Amygdala (tissue), 56 donors: Measurements from ENCODE around the gene SNX8.
"Not testable (repeated sequence)": the region's sequence is repeated elsewhere in the genome, so short reads cannot be mapped to it uniquely, and the experiment has no call there.

ENCODE experiments used
- DNase-seq, 56 donors: peaks; one replicate each; lab custom pipeline; 2025; lab: John Stamatoyannopoulos, UW

Gene SNX8

GRCh38 chr7:2330493-2330892 is 16.3 kb upstream of the SNX8 start:
- no peak for DNase-seq

DNA sequence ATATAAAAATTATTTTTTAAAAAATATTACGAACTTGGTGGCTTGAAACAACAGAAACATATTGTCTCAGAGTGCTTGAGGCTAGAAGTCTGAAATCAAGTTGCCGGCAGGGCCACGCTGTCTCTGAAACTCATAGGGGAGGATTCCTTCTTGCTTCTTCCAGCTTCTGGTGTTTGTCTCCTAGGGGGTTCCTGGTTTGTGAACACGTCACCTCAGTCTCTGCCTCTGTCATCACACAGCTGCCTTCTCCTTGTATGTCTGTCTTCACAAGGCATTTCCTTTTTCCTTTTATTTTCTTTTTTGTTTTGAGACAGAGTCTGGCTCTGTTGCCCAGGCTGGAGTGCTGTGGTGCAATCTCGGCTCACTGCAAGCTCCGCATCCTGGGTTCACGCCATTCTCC is 12.7 kb upstream of the SNX8 start:
- no peak for DNase-seq

DNA sequence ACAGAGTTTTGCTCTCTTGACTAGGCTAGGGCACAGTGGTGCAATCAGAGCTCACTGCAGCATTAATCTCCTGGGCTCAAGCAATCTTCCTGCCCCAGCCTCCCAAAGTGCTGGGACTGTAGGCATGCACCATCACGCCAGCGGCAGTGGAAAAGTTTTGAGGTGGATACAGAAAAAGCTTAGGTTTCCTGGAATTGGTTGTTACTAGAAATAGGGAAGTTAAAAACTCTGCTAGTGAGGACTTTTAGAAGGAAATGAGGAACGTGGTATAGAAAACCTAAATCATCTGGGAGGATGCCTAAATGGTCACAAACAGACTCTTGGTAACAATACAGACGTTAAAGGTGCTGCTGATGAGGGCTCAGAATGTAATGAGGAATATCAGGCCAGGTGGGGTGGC is 10.9 kb upstream of the SNX8 start:
- DNase-seq: no peak

GRCh38 chr7:2321020-2321419 is 6.8 kb upstream of the SNX8 start:
- peak in 6 of 56 donors; percentile 1 to 19 (median 6) for DNase-seq

- DNase-seq: no peak
These were observed 3.5 kb upstream of the SNX8 start for GRCh38 chr7:2317556-2318293.

DNA sequence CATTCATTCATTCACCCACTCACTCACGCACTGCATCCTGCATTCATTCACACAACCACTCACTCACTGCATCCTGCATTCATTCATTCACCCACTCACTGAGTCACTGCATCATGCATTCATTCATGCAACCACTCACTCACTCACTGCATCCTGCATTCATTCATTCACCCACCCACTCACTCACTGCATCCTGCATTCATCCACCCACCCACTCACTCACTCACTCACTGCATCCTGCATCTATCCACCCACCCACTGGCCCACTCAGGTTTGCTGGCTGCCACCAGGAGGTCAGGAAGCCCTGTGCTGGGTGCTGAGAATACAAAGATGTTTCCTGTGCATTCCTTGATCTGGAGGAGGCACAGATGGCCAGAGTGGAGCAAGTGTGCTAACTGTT is 2.3 kb upstream of the SNX8 start:
- DNase-seq: no peak

GRCh38 chr7:2315787-2316186 is 1.5 kb upstream of the SNX8 start:
- no peak for DNase-seq

- DNase-seq: not testable (repeated sequence)
These were observed 802 bp upstream of the SNX8 start for GRCh38 chr7:2314956-2315530.

GRCh38 chr7:2313450-2314208 is 612 bp downstream of the SNX8 start:
- peak in 9 of 56 donors; percentile 12 to 59 (median 36) for DNase-seq

- no peak for DNase-seq
These were observed 1.8 kb downstream of the SNX8 start for GRCh38 chr7:2312267-2312929.

DNA sequence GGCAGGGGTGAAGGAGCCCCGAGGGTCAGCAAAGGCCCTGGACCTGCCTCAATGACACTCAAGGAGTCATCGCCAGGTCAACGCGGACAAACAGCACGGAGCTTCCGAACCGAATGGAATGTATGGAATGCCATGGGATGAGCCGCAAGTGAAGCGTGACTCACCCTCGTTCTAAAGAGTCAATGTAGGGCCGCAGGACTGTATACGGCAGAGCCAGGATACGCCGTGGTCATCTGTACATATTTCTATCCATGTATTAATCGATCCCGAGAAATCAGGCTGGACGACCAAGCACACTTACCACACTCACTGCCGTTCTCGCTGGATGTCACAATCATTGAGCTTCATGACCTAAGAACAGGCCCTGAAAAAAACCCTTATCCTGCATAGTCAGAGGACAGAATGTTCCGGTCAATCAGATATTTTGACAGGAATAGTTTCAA is 4.3 kb downstream of the SNX8 start:
- no peak for DNase-seq

DNA sequence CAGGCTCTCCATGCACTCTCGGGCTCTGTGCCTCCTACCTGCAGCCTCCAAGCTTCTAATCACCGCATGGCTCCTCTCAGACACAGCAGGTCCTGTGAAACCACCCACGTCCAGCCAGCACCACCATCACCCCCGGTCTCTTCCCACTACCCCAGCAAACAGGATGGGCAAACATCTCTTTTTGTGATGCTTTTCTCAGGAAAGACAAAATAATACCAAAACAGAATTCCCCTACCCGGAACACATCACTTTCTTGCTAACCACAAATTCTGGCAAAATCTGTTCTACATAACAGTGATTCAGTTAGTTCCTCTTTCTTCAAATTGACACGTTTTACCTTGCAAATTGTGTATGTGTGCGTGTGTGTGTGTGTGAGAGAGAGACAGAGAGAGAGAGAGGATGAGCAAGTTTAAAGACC is 6.5 kb downstream of the SNX8 start:
- no peak for DNase-seq

GRCh38 chr7:2306688-2307087 is 7.6 kb downstream of the SNX8 start:
- no peak for DNase-seq

GRCh38 chr7:2305258-2305657 is 9.0 kb downstream of the SNX8 start:
- not testable (repeated sequence) for DNase-seq

- DNase-seq: not testable (repeated sequence)
These were observed 10.7 kb downstream of the SNX8 start for GRCh38 chr7:2303520-2303919.

- not testable (repeated sequence) for DNase-seq
These were observed 11.4 kb downstream of the SNX8 start for GRCh38 chr7:2302743-2303397.

DNA sequence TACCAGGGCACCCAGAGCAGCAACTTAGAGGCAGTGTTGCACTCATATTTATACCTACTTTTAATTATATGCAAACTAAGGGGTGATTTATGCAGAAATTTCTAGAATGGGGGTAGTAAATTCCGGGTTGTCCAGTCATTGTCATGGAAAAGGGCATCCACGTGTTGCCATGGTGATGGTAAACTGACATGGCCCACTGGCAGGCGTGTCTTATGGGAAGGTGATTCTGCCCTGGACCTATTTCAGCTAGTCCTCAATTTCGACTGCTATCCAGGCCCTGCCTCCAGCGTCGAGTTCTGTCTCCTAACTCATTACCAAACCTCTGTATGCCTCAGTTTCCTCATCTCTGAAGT is 12.8 kb downstream of the SNX8 start:
- no peak for DNase-seq

GRCh38 chr7:2299870-2300512 is 14.2 kb downstream of the SNX8 start:
- no peak for DNase-seq

DNA sequence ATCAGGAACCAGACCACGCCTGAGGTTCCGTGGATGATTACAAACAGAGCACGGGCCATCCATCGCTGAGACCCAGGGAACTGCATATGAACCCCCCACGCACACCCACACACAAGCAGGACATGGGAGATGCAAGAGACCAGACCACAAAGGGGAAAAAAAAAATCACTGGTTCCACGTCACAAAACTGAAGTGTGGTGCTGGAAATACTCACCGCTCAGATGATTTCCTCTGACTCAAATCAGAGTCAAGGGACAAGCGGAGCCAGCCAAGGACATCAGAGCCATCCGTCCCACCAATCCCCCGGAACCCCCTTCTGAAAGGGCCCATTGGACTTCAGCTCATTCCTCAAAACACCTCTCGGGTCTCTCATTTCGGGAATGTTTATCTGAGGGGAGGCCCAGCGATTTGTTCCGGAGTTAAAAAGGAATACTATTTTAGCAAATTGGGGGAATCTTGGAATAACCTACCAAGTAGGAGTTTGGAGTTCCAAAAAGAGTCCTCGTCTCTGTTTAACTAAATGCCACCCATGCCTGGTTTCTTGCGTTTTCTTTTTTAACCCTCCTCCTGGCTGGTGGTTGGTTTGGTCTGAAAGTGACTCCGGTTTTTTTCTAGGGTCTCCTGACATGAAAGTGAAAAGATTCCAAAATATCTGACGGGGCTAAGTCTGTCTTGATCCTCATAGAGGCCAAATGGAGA is 15.0 kb downstream of the SNX8 start:
- no peak for DNase-seq
